ENCODE results near the gene METTL26.
A peak's percentile ranks its signal among the peaks of the same experiment; 100 is the strongest.

The METTL26 gene

GRCh38 chr16:588889-589657, 47.0 kb downstream of the METTL26 start:
- TF ChIP-seq CTCF (IDR thresholded peaks at IDR 0.05; ENCODE audit: low read depth, low read length, missing control alignments), result no peak
- DNase-seq (ENCODE audit: extremely low read depth, low read depth), result peak; percentile 81
- peak overlapping the region; percentile 79 for H3K4me3 ChIP-seq (replicated peaks; ENCODE audit: low read depth, low read length)

GRCh38 chr16:588639-588888, 47.5 kb downstream of the METTL26 start:
- TF ChIP-seq CTCF (IDR thresholded peaks at IDR 0.05; ENCODE audit: low read depth, low read length, missing control alignments), result no peak
- peak overlapping the region; percentile 79 for H3K4me3 ChIP-seq (replicated peaks; ENCODE audit: low read depth, low read length)
- no peak for DNase-seq (ENCODE audit: extremely low read depth, low read depth)

- DNase-seq (ENCODE audit: extremely low read depth, low read depth), result no peak
- TF ChIP-seq CTCF (IDR thresholded peaks at IDR 0.05; ENCODE audit: low read depth, low read length, missing control alignments), result no peak
- H3K4me3 ChIP-seq (replicated peaks; ENCODE audit: low read depth, low read length), result peak overlapping the region; percentile 79; the same call in 1 of the 2 replicates
These were observed 49.2 kb downstream of the METTL26 start for GRCh38 chr16:586645-587590.

GRCh38 chr16:586047-586644, 50.0 kb downstream of the METTL26 start:
- DNase-seq (ENCODE audit: extremely low read depth, low read depth), result no peak
- H3K4me3 ChIP-seq (replicated peaks; ENCODE audit: low read depth, low read length), result no peak overlapping the region
- no peak for TF ChIP-seq CTCF (IDR thresholded peaks at IDR 0.05; ENCODE audit: low read depth, low read length, missing control alignments)

GRCh38 chr16:585351-585750, 50.8 kb downstream of the METTL26 start:
- no peak for DNase-seq (ENCODE audit: extremely low read depth, low read depth)
- H3K4me3 ChIP-seq (replicated peaks; ENCODE audit: low read depth, low read length), result no peak overlapping the region
- no peak for TF ChIP-seq CTCF (IDR thresholded peaks at IDR 0.05; ENCODE audit: low read depth, low read length, missing control alignments)
